Neural progenitor cell (in vitro differentiated cells): ENCODE data around the gene NOL8. TPM values are rescaled to one million over a fixed set of nuclear protein-coding genes. Genes with fewer than 3 reads are reported as not detected.

Experiments used
- DNase-seq: peaks from one replicate; pipeline ENCODE4 v3.0.0-alpha.2; 2016; ENCODE audit warnings: low spot score
- H2AFZ ChIP-seq: fragments of 200-600 bp; sonication (generic); replicated peaks from 2 replicates; pipeline ENCODE4 v1.6.1; 2016; ENCODE audit warnings: antibody characterized with exemption
- H3F3A ChIP-seq: fragments of 200-600 bp; sonication (generic); 2 replicates; pipeline ENCODE4 v1.6.1; 2016; ENCODE audit warnings: antibody characterized with exemption, low read depth
- H3K27ac ChIP-seq: fragments of 200-600 bp; sonication (generic); 2 replicates; pipeline ENCODE4 v1.5.1; 2016; ENCODE audit warnings: mild to moderate bottlenecking
- H3K27me3 ChIP-seq: fragments of 200-600 bp; sonication (generic); 2 replicates; pipeline ENCODE4 v1.6.1; 2016; ENCODE audit warnings: mild to moderate bottlenecking, moderate library complexity
- H3K36me3 ChIP-seq: fragments of 200-600 bp; sonication (generic); 2 replicates; pipeline ENCODE4 v1.5.1; 2016
- H3K4me1 ChIP-seq: fragments of 200-600 bp; sonication (generic); 2 replicates; pipeline ENCODE4 v1.6.1; 2016; ENCODE audit warnings: mixed run types
- H3K4me2 ChIP-seq: fragments of 200-600 bp; sonication (generic); 2 replicates; pipeline ENCODE4 v1.6.1; 2016
- H3K4me3 ChIP-seq: fragments of 200-600 bp; sonication (generic); 2 replicates; pipeline ENCODE4 v1.5.1; 2016
- H3K79me2 ChIP-seq: fragments of 200-600 bp; sonication (generic); 2 replicates; pipeline ENCODE4 v1.6.1; 2016; ENCODE audit warnings: low read depth
- H3K9ac ChIP-seq: fragments of 200-600 bp; sonication (generic); 2 replicates; pipeline ENCODE4 v1.6.1; 2016
- H3K9me3 ChIP-seq: fragments of 200-600 bp; sonication (generic); 2 replicates; pipeline ENCODE4 v1.5.1; 2016; ENCODE audit warnings: low read depth
- H4K20me1 ChIP-seq: fragments of 200-600 bp; sonication (generic); 2 replicates; pipeline ENCODE4 v1.6.1; 2016; ENCODE audit warnings: low read depth
- H3K27ac Mint-ChIP-seq: 3 replicates; pipeline ENCODE4 v1.8.0; 2021; ENCODE audit warnings: mixed read lengths
- H3K27me3 Mint-ChIP-seq: 2 replicates; pipeline ENCODE4 v1.8.0; 2022; ENCODE audit warnings: low read depth, mild to moderate bottlenecking, inconsistent platforms, moderate library complexity, mixed read lengths; ENCODE audit not compliant: insufficient read depth
- H3K36me3 Mint-ChIP-seq: 3 replicates; pipeline ENCODE4 v1.8.0; 2021; ENCODE audit warnings: mixed read lengths
- H3K4me1 Mint-ChIP-seq: 3 replicates; pipeline ENCODE4 v1.8.0; 2021; ENCODE audit warnings: mixed read lengths
- H3K4me3 Mint-ChIP-seq: 3 replicates; pipeline ENCODE4 v1.8.0; 2021; ENCODE audit warnings: mild to moderate bottlenecking, moderate library complexity, mixed read lengths
- H3K9me3 Mint-ChIP-seq: 3 replicates; pipeline ENCODE4 v1.8.0; 2020; ENCODE audit warnings: mixed read lengths
- CTCF ChIP-seq: fragments of 200-600 bp; sonication (generic); IDR thresholded peaks from 2 replicates; pipeline ENCODE4 v1.5.1; 2017; ENCODE audit warnings: antibody characterized with exemption, mild to moderate bottlenecking
- EZH2 ChIP-seq: fragments of 200-600 bp; sonication (generic); IDR thresholded peaks from 2 replicates; pipeline ENCODE4 v1.6.1; 2017; ENCODE audit warnings: antibody characterized with exemption, mild to moderate bottlenecking, moderate library complexity
- EZH2phosphoT487 ChIP-seq: fragments of 200-600 bp; sonication (generic); IDR thresholded peaks from 2 replicates; pipeline ENCODE4 v1.6.1; 2017; ENCODE audit warnings: antibody characterized with exemption
- total RNA-seq: library from RNA; depleted of rRNA; stranded (reverse); fragments of >200 nt; gene quantifications from 2 replicates; pipeline ENCODE4 v1.2.3, GENCODE V29; 2015; ENCODE audit warnings: low replicate concordance

NOL8 gene
- total RNA-seq, 1 donor from 2014 or later: 21.0 TPM

GRCh38 chr9:92313624-92314012 lies 11.5 kb downstream of the NOL8 start:
- Histone ChIP-seq H3K79me2 (peaks cover 5% of the 10 kb centered on the region), H3K9ac (peak overlapping the region; percentile 42), H3K36me3 (peaks cover 5% of the 10 kb centered on the region), H3K27ac (no peak overlapping the region), H3F3A (no peaks in the 10 kb centered on the region), H3K4me2 (no peak overlapping the region), H3K4me1 (no peaks in the 10 kb centered on the region), H3K4me3 (no peak overlapping the region), H3K27me3 (no peaks in the 10 kb centered on the region), H2AFZ (no peak overlapping the region), H3K9me3 (no peaks in the 10 kb centered on the region), H4K20me1 (no peaks in the 10 kb centered on the region)
- Mint-ChIP-seq H3K4me3 (no peak overlapping the region), H3K4me1 (no peaks in the 10 kb centered on the region), H3K36me3 (peaks cover 11% of the 10 kb centered on the region), H3K27ac (no peak overlapping the region), H3K9me3 (no peaks in the 10 kb centered on the region), H3K27me3 (no peaks in the 10 kb centered on the region)
- no peak for DNase-seq
- TF ChIP-seq CTCF: no peak

GRCh38 chr9:92312887-92313623 lies 12.1 kb downstream of the NOL8 start:
- Histone ChIP-seq H3K27me3 (no peaks in the 10 kb centered on the region), H3K36me3 (no peaks in the 10 kb centered on the region), H3K4me3 (no peak overlapping the region), H2AFZ (no peak overlapping the region), H3K4me1 (no peaks in the 10 kb centered on the region), H3K4me2 (no peak overlapping the region), H3K9ac (peak overlapping the region; percentile 42), H3K27ac (no peak overlapping the region), H4K20me1 (no peaks in the 10 kb centered on the region), H3F3A (no peaks in the 10 kb centered on the region), H3K79me2 (peaks cover 5% of the 10 kb centered on the region), H3K9me3 (no peaks in the 10 kb centered on the region)
- TF ChIP-seq CTCF (no peak), EZH2 (no peak), EZH2phosphoT487 (no peak)
- no peak for DNase-seq
- peaks cover 14% of the 10 kb centered on the region for H3K36me3 Mint-ChIP-seq
- H3K4me3 Mint-ChIP-seq: no peak overlapping the region
- H3K27me3 Mint-ChIP-seq: no peaks in the 10 kb centered on the region
- H3K4me1 Mint-ChIP-seq: no peaks in the 10 kb centered on the region
- H3K9me3 Mint-ChIP-seq: no peaks in the 10 kb centered on the region
- H3K27ac Mint-ChIP-seq: no peak overlapping the region

- no peak overlapping the region for H3K4me3 ChIP-seq
- no peak overlapping the region for H3K27ac ChIP-seq
- H3K4me2 ChIP-seq: no peak overlapping the region
- Mint-ChIP-seq H3K4me1 (no peaks in the 10 kb centered on the region), H3K36me3 (peaks cover 18% of the 10 kb centered on the region), H3K27me3 (no peaks in the 10 kb centered on the region), H3K27ac (no peak overlapping the region), H3K4me3 (no peak overlapping the region), H3K9me3 (no peaks in the 10 kb centered on the region)
- H4K20me1 ChIP-seq: no peaks in the 10 kb centered on the region
- DNase-seq: no peak
- no peak for TF ChIP-seq CTCF
- no peak for TF ChIP-seq EZH2phosphoT487
- no peak for TF ChIP-seq EZH2
- no peaks in the 10 kb centered on the region for H3F3A ChIP-seq
- H3K9me3 ChIP-seq: no peaks in the 10 kb centered on the region
- peaks cover 12% of the 10 kb centered on the region for H3K36me3 ChIP-seq
- no peak overlapping the region for H3K9ac ChIP-seq
- no peaks in the 10 kb centered on the region for H3K27me3 ChIP-seq
- peaks cover 5% of the 10 kb centered on the region for H3K79me2 ChIP-seq
- no peaks in the 10 kb centered on the region for H3K4me1 ChIP-seq
- no peak overlapping the region for H2AFZ ChIP-seq
Measured at GRCh38 chr9:92310562-92310961, 14.6 kb downstream of the NOL8 start.
